H9 (cell line): ENCODE data around the gene APRT. TPM values are rescaled to one million over a fixed set of nuclear protein-coding genes. Genes with fewer than 3 reads are reported as not detected.

Source experiments
- DNase-seq: peaks from one replicate; pipeline ENCODE4 v3.0.0-alpha.2; 2017
- H2AFZ ChIP-seq: one replicate; pipeline ENCODE4 v1.6.1; 2013; ENCODE audit warnings: mild to moderate bottlenecking, low read length, control low read depth, moderate library complexity
- H2AK5ac ChIP-seq: 2 replicates; pipeline ENCODE4 v1.6.1; 2013; ENCODE audit warnings: low read length, control low read depth, mixed read lengths; ENCODE audit not compliant: insufficient read length
- H2BK120ac ChIP-seq: one replicate; pipeline ENCODE4 v1.6.1; 2013; ENCODE audit warnings: low read depth, mild to moderate bottlenecking, low read length, control low read depth, inconsistent platforms; ENCODE audit not compliant: poor library complexity, severe bottlenecking
- H2BK12ac ChIP-seq: 2 replicates; pipeline ENCODE4 v1.6.1; 2013; ENCODE audit warnings: low read length, control low read depth, mixed read lengths, low read depth; ENCODE audit not compliant: insufficient read length
- H2BK15ac ChIP-seq: 2 replicates; pipeline ENCODE4 v1.6.1; 2013; ENCODE audit warnings: low read depth, low read length, control low read depth
- H2BK20ac ChIP-seq: one replicate; pipeline ENCODE4 v1.6.1; 2013; ENCODE audit warnings: low read depth, mild to moderate bottlenecking, low read length, control low read depth, inconsistent platforms; ENCODE audit not compliant: poor library complexity, severe bottlenecking
- H2BK5ac ChIP-seq: 2 replicates; pipeline ENCODE4 v1.6.1; 2013; ENCODE audit warnings: low read length, control low read depth, mixed read lengths; ENCODE audit not compliant: insufficient read length
- H3K14ac ChIP-seq: 2 replicates; pipeline ENCODE4 v1.6.1; 2013; ENCODE audit warnings: low read length, control low read depth; ENCODE audit not compliant: insufficient read depth
- H3K18ac ChIP-seq: 2 replicates; pipeline ENCODE4 v1.6.1; 2013; ENCODE audit warnings: low read depth, mild to moderate bottlenecking, mixed read lengths, low read length, control low read depth; ENCODE audit not compliant: insufficient read length
- H3K23ac ChIP-seq: 2 replicates; pipeline ENCODE4 v1.6.1; 2013; ENCODE audit warnings: low read length, control low read depth, mixed read lengths, low read depth; ENCODE audit not compliant: insufficient read length
- H3K23me2 ChIP-seq: 2 replicates; pipeline ENCODE4 v1.6.1; 2013; ENCODE audit warnings: low read depth, mild to moderate bottlenecking, mixed read lengths, low read length, control low read depth; ENCODE audit not compliant: insufficient read length, poor library complexity, severe bottlenecking
- H3K27ac ChIP-seq: 2 replicates; pipeline ENCODE4 v1.5.1; 2013; ENCODE audit warnings: low read length, control low read depth, mixed read lengths, low read depth; ENCODE audit not compliant: insufficient read length
- H3K27me3 ChIP-seq: 2 replicates; pipeline ENCODE4 v1.6.1; 2013; ENCODE audit warnings: low read length, control low read depth, inconsistent platforms; ENCODE audit not compliant: insufficient read depth
- H3K4ac ChIP-seq: 2 replicates; pipeline ENCODE4 v1.6.1; 2013; ENCODE audit warnings: low read depth, mild to moderate bottlenecking, control low read depth, inconsistent platforms, low read length, moderate library complexity
- H3K4me1 ChIP-seq: 2 replicates; pipeline ENCODE4 v1.6.1; 2013; ENCODE audit warnings: low read length, control low read depth, inconsistent platforms; ENCODE audit not compliant: insufficient read depth
- H3K4me2 ChIP-seq: 2 replicates; pipeline ENCODE4 v1.6.1; 2013; ENCODE audit warnings: low read length, control low read depth, mixed read lengths; ENCODE audit not compliant: insufficient read length, insufficient read depth
- H3K56ac ChIP-seq: 2 replicates; pipeline ENCODE4 v1.6.1; 2013; ENCODE audit warnings: low read depth, mild to moderate bottlenecking, mixed read lengths, low read length, control low read depth; ENCODE audit not compliant: insufficient read length
- H3K79me1 ChIP-seq: 2 replicates; pipeline ENCODE4 v1.6.1; 2013; ENCODE audit warnings: low read depth, mild to moderate bottlenecking, moderate library complexity, low read length, control low read depth, inconsistent platforms; ENCODE audit not compliant: insufficient read depth, poor library complexity, severe bottlenecking
- H3K79me2 ChIP-seq: 2 replicates; pipeline ENCODE4 v1.6.1; 2013; ENCODE audit warnings: low read length, control low read depth, inconsistent platforms; ENCODE audit not compliant: insufficient read depth
- H3K9ac ChIP-seq: 2 replicates; pipeline ENCODE4 v1.6.1; 2013; ENCODE audit warnings: low read length, control low read depth, mixed read lengths; ENCODE audit not compliant: insufficient read length; ENCODE audit errors: extremely low read depth
- H3K9me3 ChIP-seq: one replicate; pipeline ENCODE4 v1.6.1; 2013; ENCODE audit warnings: low read depth, low read length, inconsistent platforms; ENCODE audit not compliant: control insufficient read depth
- H3T11ph ChIP-seq: one replicate; pipeline ENCODE4 v1.6.1; 2013; ENCODE audit warnings: mild to moderate bottlenecking, low read length, control low read depth, inconsistent platforms
- H4K20me1 ChIP-seq: one replicate; pipeline ENCODE4 v1.6.1; 2013; ENCODE audit not compliant: control insufficient read depth, insufficient read length, insufficient read depth
- H4K5ac ChIP-seq: 2 replicates; pipeline ENCODE4 v1.6.1; 2013; ENCODE audit warnings: low read depth, mild to moderate bottlenecking, mixed read lengths, low read length, control low read depth; ENCODE audit not compliant: insufficient read length
- H4K8ac ChIP-seq: replicated peaks from 2 replicates; pipeline ENCODE4 v1.6.1; 2013; ENCODE audit warnings: low read length, control low read depth, mixed read lengths, low read depth; ENCODE audit not compliant: insufficient read length
- H4K91ac ChIP-seq: 2 replicates; pipeline ENCODE4 v1.6.1; 2013; ENCODE audit warnings: low read depth, mild to moderate bottlenecking, moderate library complexity, mixed read lengths, low read length, control low read depth; ENCODE audit not compliant: insufficient read length
- H3K27ac Mint-ChIP-seq, 3 experiments: 2 replicates in 2 of 3; 3 replicates in 1 of 3; pipeline ENCODE4 v1.8.0; 2020 to 2021; ENCODE audit warnings: mixed read lengths in 3 of 3, mild to moderate bottlenecking in 1 of 3, moderate library complexity in 1 of 3
- H3K27me3 Mint-ChIP-seq: 2 replicates; pipeline ENCODE4 v1.8.0; 2021; ENCODE audit warnings: low read depth, mild to moderate bottlenecking, moderate library complexity, mixed read lengths
- H3K36me3 Mint-ChIP-seq, 3 experiments: 2 replicates in 2 of 3; 3 replicates in 1 of 3; pipeline ENCODE4 v1.8.0; 2020 to 2021; ENCODE audit warnings: low read depth in 3 of 3, mixed read lengths in 3 of 3; ENCODE audit not compliant: insufficient read depth in 1 of 3
- H3K4me1 Mint-ChIP-seq, 2 experiments: 2 replicates each; pipeline ENCODE4 v1.8.0; 2020; ENCODE audit warnings: mixed read lengths in 2 of 2
- H3K4me3 Mint-ChIP-seq, 2 experiments: 2 replicates in 1 of 2; 3 replicates in 1 of 2; pipeline ENCODE4 v1.8.0; 2020 to 2021; ENCODE audit warnings: mild to moderate bottlenecking in 2 of 2, mixed read lengths in 2 of 2, moderate library complexity in 1 of 2
- H3K9me3 Mint-ChIP-seq, 2 experiments: 2 replicates in 1 of 2; 3 replicates in 1 of 2; pipeline ENCODE4 v1.8.0; 2020; ENCODE audit warnings: mild to moderate bottlenecking in 2 of 2, mixed read lengths in 2 of 2, moderate library complexity in 1 of 2
- WGBS: extraction: QIAGEN DNeasy Blood & Tissue Kit; methylation state at CpG from one replicate; pipeline ENCODE4 v1.1.7; 2013; ENCODE audit warnings: missing lambda C conversion rate, low lambda C conversion rate, mixed read lengths; ENCODE audit not compliant: insufficient read length; ENCODE audit errors: extremely low coverage; 5-methylcytosine and 5-hydroxymethylcytosine counted together
- total RNA-seq: library from RNA; stranded (reverse); gene quantifications from 2 replicates; pipeline ENCODE4 v1.2.1, GENCODE V29; 2021
- TF ChIP-seq, protein P1 (sequence below): fragments of 200-600 bp; sonication (generic); conservative IDR thresholded peaks from 3 replicates; pipeline ENCODE4 v1.8.0; 2021; ENCODE audit warnings: antibody characterized with exemption, mild to moderate bottlenecking

Gene APRT
- total RNA-seq, 1 experiment from 2014 or later: 246 TPM

DNA sequence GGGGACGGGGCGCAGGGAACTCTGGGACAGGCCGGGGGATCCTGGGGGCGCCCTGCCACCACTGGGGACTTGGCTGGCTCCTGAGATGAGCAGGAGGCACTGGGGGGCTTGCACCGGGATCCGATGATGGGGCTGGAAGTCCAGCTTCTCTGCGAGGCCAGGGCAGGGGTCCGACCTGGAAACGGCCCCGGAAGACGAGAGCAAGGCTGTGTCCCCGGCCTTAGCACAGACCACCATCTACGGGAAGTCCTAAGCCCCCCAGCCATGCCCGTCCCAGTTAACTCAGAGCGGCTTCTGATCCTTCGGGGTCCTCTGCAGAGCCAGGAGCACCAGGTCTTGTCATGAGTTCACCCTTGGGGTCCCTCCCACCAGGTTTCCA lies 7.6 kb downstream of the APRT start:
- Histone ChIP-seq H3K23ac (no peak overlapping the region), H3K4ac (no peak overlapping the region), H3K27ac (no peak overlapping the region), H2BK5ac (no peak overlapping the region), H3K9me3 (no peaks in the 10 kb centered on the region), H4K8ac (no peak overlapping the region), H4K91ac (no peak overlapping the region), H3K27me3 (no peaks in the 10 kb centered on the region), H3K79me2 (peaks cover 3% of the 10 kb centered on the region; the same call in 1 of the 2 replicates), H3K79me1 (peaks cover 6% of the 10 kb centered on the region), H4K20me1 (no peaks in the 10 kb centered on the region), H2AK5ac (no peak overlapping the region), H4K5ac (no peak overlapping the region), H3K56ac (no peak overlapping the region), H3T11ph (no peak overlapping the region), H2AFZ (no peak overlapping the region), H3K9ac (peak overlapping the region; percentile 83), H3K18ac (peak overlapping the region; percentile 40), H2BK20ac (no peak overlapping the region), H2BK12ac (no peak overlapping the region), H3K23me2 (peaks cover 12% of the 10 kb centered on the region), H2BK15ac (no peak overlapping the region), H3K4me2 (peak overlapping the region; percentile 81), H3K14ac (peak overlapping the region; percentile 74), H2BK120ac (no peak overlapping the region), H3K4me1 (no peaks in the 10 kb centered on the region)
- peaks cover 14 to 47% (median 41%) of the 10 kb centered on the region in 3 experiments for H3K36me3 Mint-ChIP-seq
- no peak for DNase-seq
- peaks cover 0 to 3% of the 10 kb centered on the region in 2 experiments; a peak in 1 of 4 replicates for H3K4me1 Mint-ChIP-seq
- TF ChIP-seq, protein P1, sequence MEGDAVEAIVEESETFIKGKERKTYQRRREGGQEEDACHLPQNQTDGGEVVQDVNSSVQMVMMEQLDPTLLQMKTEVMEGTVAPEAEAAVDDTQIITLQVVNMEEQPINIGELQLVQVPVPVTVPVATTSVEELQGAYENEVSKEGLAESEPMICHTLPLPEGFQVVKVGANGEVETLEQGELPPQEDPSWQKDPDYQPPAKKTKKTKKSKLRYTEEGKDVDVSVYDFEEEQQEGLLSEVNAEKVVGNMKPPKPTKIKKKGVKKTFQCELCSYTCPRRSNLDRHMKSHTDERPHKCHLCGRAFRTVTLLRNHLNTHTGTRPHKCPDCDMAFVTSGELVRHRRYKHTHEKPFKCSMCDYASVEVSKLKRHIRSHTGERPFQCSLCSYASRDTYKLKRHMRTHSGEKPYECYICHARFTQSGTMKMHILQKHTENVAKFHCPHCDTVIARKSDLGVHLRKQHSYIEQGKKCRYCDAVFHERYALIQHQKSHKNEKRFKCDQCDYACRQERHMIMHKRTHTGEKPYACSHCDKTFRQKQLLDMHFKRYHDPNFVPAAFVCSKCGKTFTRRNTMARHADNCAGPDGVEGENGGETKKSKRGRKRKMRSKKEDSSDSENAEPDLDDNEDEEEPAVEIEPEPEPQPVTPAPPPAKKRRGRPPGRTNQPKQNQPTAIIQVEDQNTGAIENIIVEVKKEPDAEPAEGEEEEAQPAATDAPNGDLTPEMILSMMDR: no peak
- H3K4me3 Mint-ChIP-seq: peak overlapping the region; percentile 82 to 86
- H3K27me3 Mint-ChIP-seq: no peaks in the 10 kb centered on the region; the same call in 1 of the 2 replicates
- no peaks in the 10 kb centered on the region for H3K9me3 Mint-ChIP-seq
- WGBS: no CpG with 5 or more reads among the region's 16 CpGs
- peak overlapping the region in 2 of 3 experiments; percentile 73 to 92; a peak in 3 of 7 replicates for H3K27ac Mint-ChIP-seq
